GM18520 (cell line): ENCODE results near the gene EML6.

ENCODE experiments used
- ATAC-seq: cut with Tn5 transposase; IDR thresholded peaks from one replicate; pipeline ENCODE4 v1.9.1; 2021; ENCODE audit not compliant: unreplicated experiment

EML6 gene

DNA sequence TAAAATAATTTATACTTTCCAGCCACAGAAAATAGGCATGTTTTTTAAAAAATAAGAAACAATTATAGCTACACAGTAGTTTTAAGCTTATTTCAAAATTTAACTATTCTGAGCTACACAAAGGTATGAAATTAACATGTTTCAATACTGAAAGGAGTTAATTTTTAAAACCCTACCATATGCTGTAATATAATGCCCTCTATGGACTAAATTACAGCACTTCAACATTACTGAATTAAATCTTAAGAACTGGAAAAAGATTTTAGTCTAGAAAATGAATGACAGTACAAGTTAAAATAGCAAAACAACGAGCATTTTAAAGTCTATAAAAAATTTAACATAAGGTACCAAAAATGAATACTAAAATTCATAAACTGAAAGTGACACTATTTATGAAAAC is 290.5 kb downstream of the EML6 start:
- ATAC-seq: no peak

DNA sequence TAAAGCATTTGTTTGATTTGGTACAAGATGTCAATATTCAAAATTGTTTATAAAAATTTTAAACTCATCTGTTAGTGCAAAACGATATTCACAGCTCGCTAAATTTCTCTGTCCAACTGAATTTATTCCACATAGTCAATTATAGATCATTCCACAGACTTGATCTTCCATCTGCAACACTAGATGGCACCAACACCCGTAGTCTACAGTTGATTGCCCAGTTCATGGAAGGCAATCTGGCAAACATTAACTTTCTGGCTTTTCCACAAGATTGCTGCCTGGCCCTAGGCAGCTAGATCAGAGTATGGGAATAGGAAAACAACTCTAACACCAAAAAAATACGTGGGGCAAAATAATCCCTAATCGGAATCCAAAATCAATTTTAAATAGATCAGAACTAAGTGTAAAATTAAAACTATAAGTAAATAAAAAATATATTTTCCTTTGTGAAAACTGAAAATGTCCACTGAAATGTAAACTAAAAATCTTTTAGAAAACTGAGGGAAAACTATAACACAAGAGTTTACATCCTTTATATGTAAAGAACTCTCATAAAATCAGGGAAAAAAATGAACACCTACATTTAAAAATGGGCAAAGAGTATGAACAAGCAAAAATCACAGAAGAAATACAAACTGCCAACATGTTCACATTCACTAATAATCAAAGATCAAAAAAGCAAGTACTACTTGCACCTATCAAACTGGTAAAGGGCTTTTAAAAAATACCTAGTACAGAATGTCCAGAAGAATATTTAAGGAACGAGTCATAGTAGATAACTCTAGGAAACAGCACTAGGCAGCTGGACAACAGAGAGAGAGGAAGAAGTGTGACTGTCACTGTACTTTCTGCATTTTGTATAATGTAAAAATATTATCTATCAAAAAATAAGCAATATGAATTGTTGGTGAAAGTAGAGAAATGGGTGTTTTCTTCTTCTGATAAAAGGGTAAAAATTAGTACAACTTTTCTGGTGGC is 291.8 kb downstream of the EML6 start:
- ATAC-seq: no peak

DNA sequence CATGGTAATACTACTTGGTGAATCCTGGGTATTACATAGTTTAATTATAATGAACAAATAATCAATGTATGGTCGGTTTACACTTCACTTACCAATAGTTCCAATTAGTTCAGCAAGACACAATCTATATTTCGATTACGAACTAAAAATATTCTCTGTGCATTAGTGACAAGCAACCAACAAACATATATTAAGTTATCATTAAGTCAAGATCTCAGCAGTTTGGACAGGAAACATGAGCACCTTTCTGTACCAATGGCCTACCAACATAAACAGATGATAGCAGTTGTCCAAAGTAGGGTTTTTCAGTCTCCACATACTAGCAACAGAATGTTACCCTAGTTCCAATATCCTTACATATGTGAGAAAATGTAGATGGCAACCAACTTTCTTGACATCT is 294.0 kb downstream of the EML6 start:
- no peak for ATAC-seq

DNA sequence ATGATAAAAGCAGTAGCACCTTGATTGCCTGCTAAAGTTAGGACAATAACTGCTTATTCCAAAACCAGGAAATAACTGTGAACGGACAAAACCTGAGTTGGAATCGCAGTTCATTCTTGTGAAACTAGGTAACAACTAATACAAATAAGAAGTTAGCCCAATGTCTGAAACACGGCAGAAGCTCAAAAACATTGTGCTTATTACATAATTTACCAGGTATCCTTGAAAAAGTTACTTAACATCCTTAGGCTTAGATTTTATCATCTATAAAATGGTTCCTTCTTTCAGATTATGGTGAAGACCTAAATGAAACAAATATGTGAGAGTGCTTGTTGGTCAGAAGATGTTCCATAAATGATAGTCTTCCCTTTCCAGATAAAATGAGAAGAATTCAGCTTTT is 294.4 kb downstream of the EML6 start:
- no peak for ATAC-seq

DNA sequence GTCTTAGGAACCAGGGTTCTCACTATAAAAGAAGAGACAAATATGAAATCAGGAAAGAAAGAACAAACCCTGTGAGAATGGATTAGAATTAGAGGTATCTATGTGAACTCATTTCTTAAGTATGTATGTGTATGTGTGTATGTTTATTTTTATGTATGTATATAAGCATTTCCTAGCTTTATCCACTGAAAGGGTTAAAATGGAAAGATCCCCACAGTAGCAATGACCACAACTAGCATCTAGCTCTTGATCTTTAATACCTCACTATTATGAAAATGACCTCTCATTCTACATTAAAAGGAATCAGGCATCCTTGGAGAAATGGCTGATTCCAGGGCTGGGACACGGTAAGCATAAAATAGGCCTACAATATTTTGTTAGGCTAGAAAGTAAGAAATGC is 295.2 kb downstream of the EML6 start:
- no peak for ATAC-seq

DNA sequence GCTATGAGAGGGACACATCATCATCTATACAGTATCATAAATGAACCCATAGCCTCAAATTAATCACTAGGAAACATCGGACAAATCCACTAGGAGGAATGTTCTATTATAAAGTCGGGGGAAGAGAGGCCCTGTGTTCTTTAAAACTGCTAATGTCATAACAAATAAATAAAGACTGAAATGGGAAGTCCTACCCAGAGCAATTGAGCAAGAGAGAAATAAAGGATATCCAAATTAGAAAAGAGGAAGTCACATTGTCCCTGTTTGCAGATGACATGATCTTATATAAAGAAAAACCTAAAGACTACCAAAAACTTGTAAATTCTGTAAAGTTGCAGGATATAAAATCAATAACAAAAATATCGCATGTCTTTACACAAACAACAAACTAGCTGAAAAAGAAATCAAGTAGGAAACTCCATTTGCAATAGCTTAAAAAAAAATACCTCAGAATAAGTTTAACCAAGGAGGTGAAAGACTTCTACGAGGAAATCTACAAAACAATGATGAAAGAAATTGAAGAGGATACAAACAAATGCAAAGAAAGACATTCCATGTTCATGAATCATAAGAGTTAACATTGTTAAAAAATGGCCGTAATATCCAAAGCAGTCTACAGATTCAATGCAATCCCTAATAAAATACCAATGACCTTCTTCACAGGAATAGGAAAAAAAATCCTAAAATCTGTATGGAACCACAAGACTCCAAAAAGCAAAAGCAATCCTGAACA is 296.2 kb downstream of the EML6 start:
- ATAC-seq: no peak
